ELR (cell line): ENCODE measurements around the gene SCO2.
A peak's percentile ranks its signal among the peaks of the same experiment; 100 is the strongest.

ENCODE experiments used
- DNase-seq: peaks from one replicate; pipeline ENCODE4 v3.0.0-alpha.2; 2015; ENCODE audit warnings: low read depth

Gene SCO2

GRCh38 chr22:50498322-50498890, 27.0 kb downstream of the SCO2 start:
- DNase-seq = peak; percentile 75

GRCh38 chr22:50497093-50497492, 28.3 kb downstream of the SCO2 start:
- no peak for DNase-seq

GRCh38 chr22:50490531-50491308, 34.7 kb downstream of the SCO2 start:
- no peak for DNase-seq

GRCh38 chr22:50489363-50490243, 35.8 kb downstream of the SCO2 start:
- DNase-seq = no peak

- DNase-seq = no peak
Observed at GRCh38 chr22:50488886-50489285, 36.5 kb downstream of the SCO2 start.

GRCh38 chr22:50488006-50488677, 37.3 kb downstream of the SCO2 start:
- no peak for DNase-seq

GRCh38 chr22:50487290-50488005, 38.0 kb downstream of the SCO2 start:
- no peak for DNase-seq

- DNase-seq = peak; percentile 79
Observed at GRCh38 chr22:50486561-50487289, 38.7 kb downstream of the SCO2 start, which contains the start of gene MIOX. Gene MIOX, plus strand, starts transcription at chr22:50486859. Its CDS starts 39 bp downstream, at chr22:50486898.

- no peak for DNase-seq
Observed at GRCh38 chr22:50485221-50486131, 39.9 kb downstream of the SCO2 start.

- DNase-seq = no peak
Observed at GRCh38 chr22:50483977-50484853, 41.2 kb downstream of the SCO2 start.

GRCh38 chr22:50483556-50483955, 41.8 kb downstream of the SCO2 start:
- DNase-seq = no peak

- DNase-seq = no peak
Observed at GRCh38 chr22:50483106-50483505, 42.3 kb downstream of the SCO2 start.

GRCh38 chr22:50482107-50483074, 43.0 kb downstream of the SCO2 start:
- no peak for DNase-seq

- DNase-seq = peak; percentile 24
Observed at GRCh38 chr22:50481440-50482106, 43.8 kb downstream of the SCO2 start, which contains the start of gene ADM2. Gene ADM2, plus strand, starts transcription at chr22:50481543. Its CDS starts 305 bp downstream, at chr22:50481848.

GRCh38 chr22:50481045-50481439, 44.4 kb downstream of the SCO2 start:
- DNase-seq = no peak

- DNase-seq = no peak
Observed at GRCh38 chr22:50479721-50480120, 45.7 kb downstream of the SCO2 start.

- no peak for DNase-seq
Observed at GRCh38 chr22:50477923-50478322, 47.5 kb downstream of the SCO2 start.
